Vagina (tissue), 2 donors: ENCODE measurements around the gene SLC9A9.

Experiments used
- POLR2A ChIP-seq, 2 donors: fragments of 450-650 bp; IDR thresholded peaks; one replicate each; pipeline ENCODE4 v1.6.1; 2017; ENCODE audit warnings: antibody characterized with exemption in 2 of 2, mild to moderate bottlenecking in 2 of 2, moderate library complexity in 2 of 2
- POLR2AphosphoS5 ChIP-seq, 2 donors: sonication (generic); formaldehyde crosslinking; IDR thresholded peaks; one replicate each; pipeline ENCODE4 v1.9.0; 2017; ENCODE audit warnings: antibody characterized with exemption in 2 of 2, mild to moderate bottlenecking in 2 of 2, low read depth in 1 of 2; ENCODE audit not compliant: insufficient read depth in 1 of 2
- TF ChIP-seq, protein P1 (sequence below), 3 experiments: fragments of 450-650 bp in 2 of 3; fragments of 200-600 bp in 1 of 3; sonication (generic) in 1 of 3; IDR thresholded peaks; one replicate each; pipeline ENCODE4 v1.5.1; 2017 to 2019; ENCODE audit warnings: antibody characterized with exemption in 3 of 3, mild to moderate bottlenecking in 2 of 3, moderate library complexity in 2 of 3

GRCh38 chr3:143731320-143731719 is 116.9 kb downstream of the SLC9A9 start:
- no peak for TF ChIP-seq POLR2AphosphoS5 (IDR thresholded peaks at IDR 0.05; ENCODE audit: insufficient read depth in 1 of 2, low read depth in 1 of 2)
- TF ChIP-seq, protein P1, sequence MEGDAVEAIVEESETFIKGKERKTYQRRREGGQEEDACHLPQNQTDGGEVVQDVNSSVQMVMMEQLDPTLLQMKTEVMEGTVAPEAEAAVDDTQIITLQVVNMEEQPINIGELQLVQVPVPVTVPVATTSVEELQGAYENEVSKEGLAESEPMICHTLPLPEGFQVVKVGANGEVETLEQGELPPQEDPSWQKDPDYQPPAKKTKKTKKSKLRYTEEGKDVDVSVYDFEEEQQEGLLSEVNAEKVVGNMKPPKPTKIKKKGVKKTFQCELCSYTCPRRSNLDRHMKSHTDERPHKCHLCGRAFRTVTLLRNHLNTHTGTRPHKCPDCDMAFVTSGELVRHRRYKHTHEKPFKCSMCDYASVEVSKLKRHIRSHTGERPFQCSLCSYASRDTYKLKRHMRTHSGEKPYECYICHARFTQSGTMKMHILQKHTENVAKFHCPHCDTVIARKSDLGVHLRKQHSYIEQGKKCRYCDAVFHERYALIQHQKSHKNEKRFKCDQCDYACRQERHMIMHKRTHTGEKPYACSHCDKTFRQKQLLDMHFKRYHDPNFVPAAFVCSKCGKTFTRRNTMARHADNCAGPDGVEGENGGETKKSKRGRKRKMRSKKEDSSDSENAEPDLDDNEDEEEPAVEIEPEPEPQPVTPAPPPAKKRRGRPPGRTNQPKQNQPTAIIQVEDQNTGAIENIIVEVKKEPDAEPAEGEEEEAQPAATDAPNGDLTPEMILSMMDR (IDR thresholded peaks at IDR 0.05) = no peak
- no peak for TF ChIP-seq POLR2A (IDR thresholded peaks at IDR 0.05)
